Measurements from ENCODE around the gene POGLUT2. TPM values are rescaled to one million over a fixed set of nuclear protein-coding genes. Genes with fewer than 3 reads are reported as not detected.

POGLUT2 gene
- total and polyA plus RNA-seq, 4 donors = 1.4 to 13.9 (median 4.5) TPM

DNA sequence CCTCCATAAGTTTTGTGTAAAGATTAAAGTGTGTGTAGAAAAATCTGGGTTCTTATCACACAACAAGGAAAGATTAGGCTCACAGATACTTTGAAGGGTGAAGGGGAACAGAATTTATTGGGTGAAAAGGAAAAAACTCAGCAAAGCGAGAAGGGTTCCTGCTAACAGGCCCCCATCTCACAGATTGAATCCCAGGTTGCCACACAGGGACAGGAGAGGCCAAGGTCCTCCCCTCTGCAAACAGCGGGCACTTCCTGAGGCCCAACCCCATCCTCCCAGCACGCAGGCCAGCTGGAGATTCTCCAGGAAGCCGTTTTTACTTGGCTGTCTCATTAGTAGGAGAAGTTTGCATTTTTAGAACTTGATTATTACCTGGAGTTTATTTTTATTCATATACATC is 31.9 kb upstream of the POGLUT2 start:
- Histone ChIP-seq H3K36me3 (ENCODE audit: control insufficient read depth in 4 of 4, insufficient read depth in 4 of 4, low read length in 4 of 4) (peaks cover 4 to 23% (median 18%) of the 10 kb centered on the region in 4 donors), H3K4me1 (ENCODE audit: control insufficient read depth in 5 of 5, insufficient read depth in 5 of 5, low read length in 5 of 5) (peaks cover 0 to 3% (median 0%) of the 10 kb centered on the region in 5 donors), H3K9ac (ENCODE audit: insufficient read depth in 1 of 2, low read length in 2 of 2) (no peak overlapping the region), H3K9me3 (ENCODE audit: control insufficient read depth in 4 of 4, insufficient read depth in 3 of 4, low read length in 3 of 4) (no peaks in the 10 kb centered on the region), H3K4me3 (no peak overlapping the region), H3K27ac (ENCODE audit: low read depth in 1 of 2, low read length in 1 of 2) (no peak overlapping the region), H3K27me3 (ENCODE audit: control insufficient read depth in 3 of 3, insufficient read depth in 3 of 3, low read length in 2 of 3) (no peaks in the 10 kb centered on the region)
- TF ChIP-seq, protein P1, sequence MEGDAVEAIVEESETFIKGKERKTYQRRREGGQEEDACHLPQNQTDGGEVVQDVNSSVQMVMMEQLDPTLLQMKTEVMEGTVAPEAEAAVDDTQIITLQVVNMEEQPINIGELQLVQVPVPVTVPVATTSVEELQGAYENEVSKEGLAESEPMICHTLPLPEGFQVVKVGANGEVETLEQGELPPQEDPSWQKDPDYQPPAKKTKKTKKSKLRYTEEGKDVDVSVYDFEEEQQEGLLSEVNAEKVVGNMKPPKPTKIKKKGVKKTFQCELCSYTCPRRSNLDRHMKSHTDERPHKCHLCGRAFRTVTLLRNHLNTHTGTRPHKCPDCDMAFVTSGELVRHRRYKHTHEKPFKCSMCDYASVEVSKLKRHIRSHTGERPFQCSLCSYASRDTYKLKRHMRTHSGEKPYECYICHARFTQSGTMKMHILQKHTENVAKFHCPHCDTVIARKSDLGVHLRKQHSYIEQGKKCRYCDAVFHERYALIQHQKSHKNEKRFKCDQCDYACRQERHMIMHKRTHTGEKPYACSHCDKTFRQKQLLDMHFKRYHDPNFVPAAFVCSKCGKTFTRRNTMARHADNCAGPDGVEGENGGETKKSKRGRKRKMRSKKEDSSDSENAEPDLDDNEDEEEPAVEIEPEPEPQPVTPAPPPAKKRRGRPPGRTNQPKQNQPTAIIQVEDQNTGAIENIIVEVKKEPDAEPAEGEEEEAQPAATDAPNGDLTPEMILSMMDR (IDR thresholded peaks at IDR 0.05; ENCODE audit: control extremely low read depth, extremely low read depth) = no peak
- peak in 1 of 3 donors; percentile 13 for DNase-seq
- WGBS, 2 donors = 35 to 57% methylated on average over 4 of the region's 4 CpGs
- no peak for ATAC-seq (ENCODE audit: insufficient read depth, low FRiP score)

DNA sequence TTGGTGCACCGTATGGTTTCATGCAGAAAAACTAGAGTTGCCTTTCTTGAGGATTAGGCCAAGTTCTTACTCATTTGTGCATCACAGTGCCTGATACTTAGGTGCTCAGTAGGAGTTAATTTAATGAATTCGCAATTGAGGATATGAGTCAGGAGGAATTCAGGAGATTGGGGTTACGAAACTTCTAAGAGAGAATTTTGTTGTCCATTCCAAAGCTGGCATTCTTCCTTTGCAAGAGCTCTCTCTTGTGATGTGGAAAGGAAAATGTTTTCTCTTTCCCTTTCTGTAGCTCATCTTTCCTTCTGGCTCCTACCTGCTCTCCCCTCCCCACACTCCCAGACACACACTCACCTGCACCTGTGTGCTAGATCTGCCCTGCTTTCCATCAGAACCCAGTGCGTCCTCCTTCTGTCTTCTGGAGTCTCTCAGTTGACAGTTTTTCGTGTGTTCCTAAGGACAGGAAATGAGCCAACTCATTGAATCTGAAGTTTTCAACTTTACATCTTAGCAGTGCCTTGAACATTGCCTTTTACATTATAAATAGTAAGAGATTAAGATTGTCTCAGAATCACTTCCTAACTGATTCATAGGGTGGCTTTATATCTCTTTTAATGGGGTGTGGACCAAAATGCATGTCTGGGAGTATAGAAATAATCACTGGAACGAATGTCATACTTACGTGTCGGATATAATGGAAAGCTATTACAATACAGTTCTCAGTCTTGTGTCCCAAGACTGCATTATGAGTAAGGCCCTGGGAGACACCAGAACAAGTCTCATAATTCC is 27.3 kb upstream of the POGLUT2 start:
- TF ChIP-seq, protein P1 (IDR thresholded peaks at IDR 0.05; ENCODE audit: control extremely low read depth, extremely low read depth) = no peak
- 78 to 79% methylated on average over 8 of the region's 8 CpGs for WGBS, 2 donors
- H3K27me3 ChIP-seq (ENCODE audit: control insufficient read depth in 3 of 3, insufficient read depth in 3 of 3, low read length in 2 of 3) = no peaks in the 10 kb centered on the region
- no peaks in the 10 kb centered on the region for H3K9me3 ChIP-seq (ENCODE audit: control insufficient read depth in 4 of 4, insufficient read depth in 3 of 4, low read length in 3 of 4)
- no peak overlapping the region for H3K9ac ChIP-seq (ENCODE audit: insufficient read depth in 1 of 2, low read length in 2 of 2)
- H3K4me1 ChIP-seq (ENCODE audit: control insufficient read depth in 5 of 5, insufficient read depth in 5 of 5, low read length in 5 of 5) = peaks cover 0 to 3% (median 0%) of the 10 kb centered on the region in 5 donors
- H3K36me3 ChIP-seq (ENCODE audit: control insufficient read depth in 4 of 4, insufficient read depth in 4 of 4, low read length in 4 of 4) = peaks cover 7 to 48% (median 36%) of the 10 kb centered on the region in 4 donors
- no peak for DNase-seq
- no peak overlapping the region for H3K27ac ChIP-seq (ENCODE audit: low read depth in 1 of 2, low read length in 1 of 2)
- no peak overlapping the region for H3K4me3 ChIP-seq
- ATAC-seq (ENCODE audit: insufficient read depth, low FRiP score) = peak; percentile 59

DNA sequence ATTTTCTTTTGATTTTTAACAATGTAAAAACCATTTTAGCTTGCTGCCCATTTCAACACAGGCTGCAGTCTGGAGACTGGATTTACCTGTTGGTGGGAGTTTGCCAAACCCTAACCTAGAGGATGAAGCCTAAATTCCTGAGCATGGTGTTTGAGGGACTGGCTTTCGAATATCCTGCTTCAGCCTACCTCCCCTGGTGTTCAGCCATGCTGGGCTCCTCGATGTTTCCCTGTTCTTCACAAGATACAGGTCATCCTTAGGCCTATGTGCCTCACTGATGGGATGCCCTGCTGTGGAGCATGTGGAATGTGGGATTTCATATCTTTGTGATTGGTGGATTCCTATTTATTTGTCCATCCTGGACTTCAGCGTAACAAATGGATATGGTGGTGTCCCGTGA is 26.6 kb upstream of the POGLUT2 start:
- Histone ChIP-seq H3K4me3 (no peak overlapping the region), H3K9me3 (ENCODE audit: control insufficient read depth in 4 of 4, insufficient read depth in 3 of 4, low read length in 3 of 4) (no peaks in the 10 kb centered on the region), H3K36me3 (ENCODE audit: control insufficient read depth in 4 of 4, insufficient read depth in 4 of 4, low read length in 4 of 4) (peaks cover 7 to 48% (median 35%) of the 10 kb centered on the region in 4 donors), H3K27ac (ENCODE audit: low read depth in 1 of 2, low read length in 1 of 2) (peak overlapping the region in 1 of 2 donors; percentile 67), H3K27me3 (ENCODE audit: control insufficient read depth in 3 of 3, insufficient read depth in 3 of 3, low read length in 2 of 3) (no peaks in the 10 kb centered on the region), H3K9ac (ENCODE audit: insufficient read depth in 1 of 2, low read length in 2 of 2) (no peak overlapping the region), H3K4me1 (ENCODE audit: control insufficient read depth in 5 of 5, insufficient read depth in 5 of 5, low read length in 5 of 5) (peaks cover 0 to 1% (median 0%) of the 10 kb centered on the region in 5 donors)
- TF ChIP-seq, protein P1 (IDR thresholded peaks at IDR 0.05; ENCODE audit: control extremely low read depth, extremely low read depth) = no peak
- ATAC-seq (ENCODE audit: insufficient read depth, low FRiP score) (no peak), DNase-seq (no peak)
- WGBS, 2 donors = 94 to 99% methylated on average over 4 of the region's 4 CpGs

All from lung (tissue), 12 donors.